ENCODE data around the gene MRFAP1. TPM values are rescaled to one million over a fixed set of nuclear protein-coding genes. Genes with fewer than 3 reads are reported as not detected.
"Not testable (repeated sequence)": the region's sequence is repeated elsewhere in the genome, so short reads cannot be mapped to it uniquely, and the experiment has no call there.

Gene MRFAP1
- total RNA-seq, 1 experiment from 2014 or later, result 191 TPM

GRCh38 chr4:6633091-6633906, 7.2 kb upstream of the MRFAP1 start:
- DNase-seq (ENCODE audit: low spot score), result no peak

- no peak for DNase-seq (ENCODE audit: low spot score)
Observed at GRCh38 chr4:6634746-6635145, 5.7 kb upstream of the MRFAP1 start.

- DNase-seq (ENCODE audit: low spot score), result no peak
Observed at GRCh38 chr4:6639137-6639680, 1.3 kb upstream of the MRFAP1 start.

GRCh38 chr4:6641164-6641970, 882 bp downstream of the MRFAP1 start:
- peak; percentile 13 for DNase-seq (ENCODE audit: low spot score)

- no peak for DNase-seq (ENCODE audit: low spot score)
Observed at GRCh38 chr4:6641971-6642320, 1.5 kb downstream of the MRFAP1 start.

GRCh38 chr4:6643141-6643847, 2.8 kb downstream of the MRFAP1 start:
- DNase-seq (ENCODE audit: low spot score), result no peak

- DNase-seq (ENCODE audit: low spot score), result no peak
Observed at GRCh38 chr4:6644792-6645530, 4.5 kb downstream of the MRFAP1 start.

GRCh38 chr4:6647169-6647568, 6.7 kb downstream of the MRFAP1 start:
- DNase-seq (ENCODE audit: low spot score), result no peak

- DNase-seq (ENCODE audit: low spot score), result no peak
Observed at GRCh38 chr4:6647582-6648230, 7.2 kb downstream of the MRFAP1 start.

- no peak for DNase-seq (ENCODE audit: low spot score)
Observed at GRCh38 chr4:6649216-6649615, 8.7 kb downstream of the MRFAP1 start.

GRCh38 chr4:6654211-6654610, 13.7 kb downstream of the MRFAP1 start:
- not testable (repeated sequence) for DNase-seq (ENCODE audit: low spot score)

GRCh38 chr4:6655291-6655690, 14.8 kb downstream of the MRFAP1 start:
- not testable (repeated sequence) for DNase-seq (ENCODE audit: low spot score)

- DNase-seq (ENCODE audit: low spot score), result no peak
Observed at GRCh38 chr4:6655924-6656323, 15.4 kb downstream of the MRFAP1 start.

- DNase-seq (ENCODE audit: low spot score), result no peak
Observed at GRCh38 chr4:6657242-6658208, 17.0 kb downstream of the MRFAP1 start.

GRCh38 chr4:6658209-6658595, 17.7 kb downstream of the MRFAP1 start:
- DNase-seq (ENCODE audit: low spot score), result no peak

GRCh38 chr4:6658597-6659075, 18.2 kb downstream of the MRFAP1 start:
- no peak for DNase-seq (ENCODE audit: low spot score)

- DNase-seq (ENCODE audit: low spot score), result peak; percentile 41
Observed at GRCh38 chr4:6659897-6660296, 19.4 kb downstream of the MRFAP1 start.

- DNase-seq (ENCODE audit: low spot score), result peak; percentile 61
Observed at GRCh38 chr4:6660430-6660829, 19.9 kb downstream of the MRFAP1 start.

GRCh38 chr4:6662591-6662990, 22.1 kb downstream of the MRFAP1 start:
- no peak for DNase-seq (ENCODE audit: low spot score)

All from A172 (cell line).